HepG2 (cell line): ENCODE results near the gene TOX4. TPM values are rescaled to one million over a fixed set of nuclear protein-coding genes. Genes with fewer than 3 reads are reported as not detected.

Experiments used
- BORCS8-MEF2B ChIP-seq: sonication (generic); formaldehyde crosslinking; IDR thresholded peaks from 2 replicates; pipeline ENCODE4 v1.8.0; 2022; ENCODE audit warnings: mild to moderate bottlenecking, missing genetic modification reagents
- CBFB ChIP-seq: sonication (generic); formaldehyde crosslinking; IDR thresholded peaks from 2 replicates; pipeline ENCODE4 v1.4.0; 2020; ENCODE audit warnings: missing genetic modification reagents
- CBX2 ChIP-seq, 2 experiments: fragments of 200-600 bp in 1 of 2; sonication (generic); formaldehyde crosslinking in 1 of 2; IDR thresholded peaks; 2 replicates each; pipeline versions ENCODE4 v1.7.0 to v1.8.1; 2018 to 2022; ENCODE audit warnings: low read depth in 2 of 2, low read length in 1 of 2, mild to moderate bottlenecking in 1 of 2, missing genetic modification reagents in 1 of 2
- CCAR2 ChIP-seq: fragments of 200-400 bp; formaldehyde crosslinking; optimal IDR thresholded peaks from 2 replicates; pipeline ENCODE3; 2018; ENCODE audit warnings: low read depth, mild to moderate bottlenecking, low read length, moderate library complexity
- DNMT1 ChIP-seq: sonication (generic); formaldehyde crosslinking; IDR thresholded peaks from 2 replicates; pipeline ENCODE4 v1.5.1; 2020; ENCODE audit warnings: mild to moderate bottlenecking, missing genetic modification reagents
- EEA1 ChIP-seq: sonication (generic); formaldehyde crosslinking; IDR thresholded peaks from 2 replicates; pipeline ENCODE4 v1.5.1; 2020; ENCODE audit warnings: mild to moderate bottlenecking, missing genetic modification reagents, borderline replicate concordance
- HNF1B ChIP-seq: sonication (generic); formaldehyde crosslinking; IDR thresholded peaks from 2 replicates; pipeline ENCODE4 v1.5.1; 2020; ENCODE audit warnings: mild to moderate bottlenecking, moderate library complexity, missing genetic modification reagents
- MAZ ChIP-seq, 2 experiments: sonication (generic) in 1 of 2; formaldehyde crosslinking in 1 of 2; IDR thresholded peaks; 2 replicates each; pipeline versions ENCODE4 v1.5.0 to v1.6.1; 2012 to 2020; ENCODE audit warnings: low read depth in 2 of 2, mild to moderate bottlenecking in 2 of 2, borderline replicate concordance in 1 of 2, improper control_type of control experiment in 1 of 2, low read length in 1 of 2, missing genetic modification reagents in 1 of 2, moderate library complexity in 1 of 2
- MLX ChIP-seq: IDR thresholded peaks from 2 replicates; pipeline ENCODE4 v1.6.1; 2016
- MTF2 ChIP-seq: sonication (generic); formaldehyde crosslinking; IDR thresholded peaks from 2 replicates; pipeline ENCODE4 v1.5.0; 2020; ENCODE audit warnings: missing genetic modification reagents, borderline replicate concordance
- PATZ1 ChIP-seq: sonication (generic); formaldehyde crosslinking; IDR thresholded peaks from 2 replicates; pipeline ENCODE4 v1.4.0; 2020; ENCODE audit warnings: missing genetic modification reagents
- PPARG ChIP-seq: conservative IDR thresholded peaks from 2 replicates; pipeline ENCODE4 v1.6.1; 2016; ENCODE audit warnings: missing biosample characterization, missing genetic modification reagents
- RBM39 ChIP-seq: fragments of 200-400 bp; formaldehyde crosslinking; IDR thresholded peaks from one replicate; pipeline ENCODE4 v1.6.1; 2018; ENCODE audit warnings: antibody characterized with exemption, mild to moderate bottlenecking, low read depth, low read length; ENCODE audit not compliant: poor library complexity, severe bottlenecking
- RCOR2 ChIP-seq: IDR thresholded peaks from 2 replicates; pipeline ENCODE4 v1.6.1; 2016; ENCODE audit warnings: missing biosample characterization, missing genetic modification reagents
- SMARCE1 ChIP-seq: fragments of 450-650 bp; IDR thresholded peaks from 2 replicates; pipeline ENCODE4 v1.6.1; 2017; ENCODE audit warnings: borderline replicate concordance
- SNAI1 ChIP-seq: sonication (generic); formaldehyde crosslinking; IDR thresholded peaks from 2 replicates; pipeline ENCODE4 v1.5.0; 2020; ENCODE audit warnings: mild to moderate bottlenecking, missing genetic modification reagents, borderline replicate concordance
- SP2 ChIP-seq: sonication (generic); formaldehyde crosslinking; IDR thresholded peaks from 2 replicates; pipeline ENCODE4 v1.5.1; 2020; ENCODE audit warnings: mild to moderate bottlenecking, missing genetic modification reagents
- ZKSCAN8 ChIP-seq: IDR thresholded peaks from 2 replicates; pipeline ENCODE4 v1.6.1; 2016; ENCODE audit warnings: borderline replicate concordance, missing genetic modification reagents, missing compliant biosample characterization
- ZNF10 ChIP-seq: sonication (generic); formaldehyde crosslinking; IDR thresholded peaks from 2 replicates; pipeline ENCODE4 v1.4.0; 2020; ENCODE audit warnings: mild to moderate bottlenecking, low read depth, missing genetic modification reagents, borderline replicate concordance
- ZNF317 ChIP-seq: sonication (generic); formaldehyde crosslinking; IDR thresholded peaks from 2 replicates; pipeline ENCODE4 v1.5.0; 2020; ENCODE audit warnings: mild to moderate bottlenecking, missing genetic modification reagents
- ZNF644 ChIP-seq: IDR thresholded peaks from 2 replicates; pipeline ENCODE4 v1.6.1; 2016; ENCODE audit warnings: low read depth
- ZNF720 ChIP-seq: sonication (generic); formaldehyde crosslinking; IDR thresholded peaks from 2 replicates; pipeline ENCODE4 v1.4.0; 2020; ENCODE audit warnings: missing genetic modification reagents
- ZNF850 ChIP-seq: sonication (generic); formaldehyde crosslinking; conservative IDR thresholded peaks from 2 replicates; pipeline ENCODE4 v1.9.0; 2021; ENCODE audit warnings: mild to moderate bottlenecking, missing genetic modification reagents
- ZNF878 ChIP-seq: sonication (generic); formaldehyde crosslinking; IDR thresholded peaks from 2 replicates; pipeline ENCODE4 v1.8.1; 2023; ENCODE audit warnings: mild to moderate bottlenecking, missing genetic modification reagents, moderate library complexity
- ZSCAN20 ChIP-seq: sonication (generic); formaldehyde crosslinking; IDR thresholded peaks from 2 replicates; pipeline ENCODE4 v1.4.0; 2020; ENCODE audit warnings: missing genetic modification reagents, mild to moderate bottlenecking, borderline replicate concordance
- polyA plus RNA-seq, 8 experiments: library from polyadenylated mRNA; depleted of rRNA in 3 of 8; stranded (reverse) in 7 of 8; unstranded in 1 of 8; fragments of >200 nt; fragmentation: Illumina TruSeq in 4 of 8; extraction: Trizol in 4 of 8; gene quantifications; 2 replicates each; pipeline versions ENCODE4 v1.2.1 to v1.2.3, GENCODE V29; 2011 to 2016; ENCODE audit warnings: low read depth in 4 of 8, missing spikeins in 1 of 8, mixed read lengths in 1 of 8; ENCODE audit not compliant: insufficient read depth in 1 of 8
- total RNA-seq, 5 experiments: library from RNA; depleted of rRNA; stranded (reverse); fragments of >200 nt; fragmentation: Illumina TruSeq; extraction: Trizol; gene quantifications; 2 replicates each; pipeline ENCODE4 v1.2.3, GENCODE V29; 2016; ENCODE audit warnings: low read depth in 1 of 5

The TOX4 gene
- total and polyA plus RNA-seq, 2 of the 13 experiments (the other 11 are each of a cell fraction or from before 2014, with no cell fraction given) = 71.8 to 163 TPM

- TF ChIP-seq SNAI1 (CRISPR knock-in tag) (0 out of 2 replicates have a peak, but pooled peaks have one; percentile 22), MTF2 (CRISPR knock-in tag) (0 out of 2 replicates have a peak, but pooled peaks have one; percentile 22), EEA1 (no peak), ZNF317 (CRISPR knock-in tag) (peak; percentile 77), RCOR2 (CRISPR knock-in tag) (no peak), MLX (CRISPR knock-in tag) (no peak), ZKSCAN8 (peak; percentile 62), ZSCAN20 (CRISPR knock-in tag) (no peak; the same call in 1 of the 2 replicates), HNF1B (CRISPR knock-in tag) (peak; percentile 85), PATZ1 (CRISPR knock-in tag) (peak; percentile 94), ZNF878 (CRISPR knock-in tag) (no peak; the same call in 1 of the 2 replicates), ZNF850 (CRISPR knock-in tag) (no peak), CBX2 (IDR thresholded peaks at IDR 0.05; ENCODE audit: low read depth, low read length) (no peak), CBX2 (CRISPR knock-in tag; IDR thresholded peaks at IDR 0.05; ENCODE audit: low read depth) (0 out of 2 replicates have a peak, but pooled peaks have one; percentile 75), CCAR2 (peak; percentile 96), SMARCE1 (no peak), DNMT1 (CRISPR knock-in tag) (no peak; the same call in 1 of the 2 replicates), BORCS8-MEF2B (CRISPR knock-in tag) (peak; percentile 90; the same call in 1 of the 2 replicates), ZNF10 (CRISPR knock-in tag) (no peak), ZNF644 (CRISPR knock-in tag) (no peak), RBM39 (peak; percentile 99), MAZ (IDR thresholded peaks at IDR 0.05; ENCODE audit: borderline replicate concordance, low read depth, low read length) (peak; percentile 98), MAZ (CRISPR knock-in tag; IDR thresholded peaks at IDR 0.05; ENCODE audit: low read depth) (peak; percentile 100), PPARG (CRISPR knock-in tag) (peak; percentile 45; the same call in 1 of the 2 replicates), SP2 (peak; percentile 100), CBFB (CRISPR knock-in tag) (peak; percentile 89; the same call in 1 of the 2 replicates), ZNF720 (CRISPR knock-in tag) (no peak)
Observed at GRCh38 chr14:21437063-21437901, 39.7 kb upstream of the TOX4 start (continued).
